ENCODE data around the gene TBCK.

DNA sequence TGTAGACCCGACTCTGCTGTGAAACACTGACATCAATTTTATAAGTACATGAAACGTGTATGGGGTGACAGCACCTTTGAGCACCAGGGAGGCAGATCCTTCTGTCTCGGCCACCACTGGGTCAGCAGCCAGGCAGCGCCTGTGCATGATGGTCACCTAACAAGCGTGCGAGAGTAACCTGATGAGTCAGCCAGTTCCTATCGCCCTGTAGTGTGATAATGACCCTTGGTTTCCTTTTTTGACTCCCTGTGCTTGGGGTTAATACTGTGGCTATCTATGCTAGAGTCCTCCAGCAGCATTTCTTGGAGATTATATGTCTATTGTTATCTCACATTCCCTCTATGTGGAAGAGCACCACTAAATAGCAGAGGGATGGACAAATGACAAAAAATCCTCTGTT, 319.2 kb downstream of the TBCK start:
- TF ChIP-seq EP300 (IDR thresholded peaks at IDR 0.05; ENCODE audit: borderline replicate concordance) = no peak
- no peak for TF ChIP-seq RAD21 (IDR thresholded peaks at IDR 0.05; ENCODE audit: low read depth)
- no peak for TF ChIP-seq CREB1 (IDR thresholded peaks at IDR 0.05; ENCODE audit: low read depth)
- no peak for TF ChIP-seq CEBPB (IDR thresholded peaks at IDR 0.05)
- TF ChIP-seq USF1 (IDR thresholded peaks at IDR 0.05) = no peak
- no peak for TF ChIP-seq TEAD4 (IDR thresholded peaks at IDR 0.05)
- no peak for TF ChIP-seq TCF12 (IDR thresholded peaks at IDR 0.05; ENCODE audit: low read depth)
- TF ChIP-seq TAF1 (IDR thresholded peaks at IDR 0.05; ENCODE audit: low read depth) = no peak
- no peak for TF ChIP-seq EGR1 (IDR thresholded peaks at IDR 0.05)
- TF ChIP-seq MAX (IDR thresholded peaks at IDR 0.05) = no peak
- no peak for TF ChIP-seq YY1 (IDR thresholded peaks at IDR 0.05; ENCODE audit: low read depth)
- TF ChIP-seq, protein P1, sequence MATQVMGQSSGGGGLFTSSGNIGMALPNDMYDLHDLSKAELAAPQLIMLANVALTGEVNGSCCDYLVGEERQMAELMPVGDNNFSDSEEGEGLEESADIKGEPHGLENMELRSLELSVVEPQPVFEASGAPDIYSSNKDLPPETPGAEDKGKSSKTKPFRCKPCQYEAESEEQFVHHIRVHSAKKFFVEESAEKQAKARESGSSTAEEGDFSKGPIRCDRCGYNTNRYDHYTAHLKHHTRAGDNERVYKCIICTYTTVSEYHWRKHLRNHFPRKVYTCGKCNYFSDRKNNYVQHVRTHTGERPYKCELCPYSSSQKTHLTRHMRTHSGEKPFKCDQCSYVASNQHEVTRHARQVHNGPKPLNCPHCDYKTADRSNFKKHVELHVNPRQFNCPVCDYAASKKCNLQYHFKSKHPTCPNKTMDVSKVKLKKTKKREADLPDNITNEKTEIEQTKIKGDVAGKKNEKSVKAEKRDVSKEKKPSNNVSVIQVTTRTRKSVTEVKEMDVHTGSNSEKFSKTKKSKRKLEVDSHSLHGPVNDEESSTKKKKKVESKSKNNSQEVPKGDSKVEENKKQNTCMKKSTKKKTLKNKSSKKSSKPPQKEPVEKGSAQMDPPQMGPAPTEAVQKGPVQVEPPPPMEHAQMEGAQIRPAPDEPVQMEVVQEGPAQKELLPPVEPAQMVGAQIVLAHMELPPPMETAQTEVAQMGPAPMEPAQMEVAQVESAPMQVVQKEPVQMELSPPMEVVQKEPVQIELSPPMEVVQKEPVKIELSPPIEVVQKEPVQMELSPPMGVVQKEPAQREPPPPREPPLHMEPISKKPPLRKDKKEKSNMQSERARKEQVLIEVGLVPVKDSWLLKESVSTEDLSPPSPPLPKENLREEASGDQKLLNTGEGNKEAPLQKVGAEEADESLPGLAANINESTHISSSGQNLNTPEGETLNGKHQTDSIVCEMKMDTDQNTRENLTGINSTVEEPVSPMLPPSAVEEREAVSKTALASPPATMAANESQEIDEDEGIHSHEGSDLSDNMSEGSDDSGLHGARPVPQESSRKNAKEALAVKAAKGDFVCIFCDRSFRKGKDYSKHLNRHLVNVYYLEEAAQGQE (IDR thresholded peaks at IDR 0.05; ENCODE audit: low read depth) = no peak
- TF ChIP-seq FOXM1 (IDR thresholded peaks at IDR 0.05; ENCODE audit: borderline replicate concordance, low read depth) = no peak

All from Ishikawa (cell line).